ENCODE measurements around the gene GRAMD2B.
"Not testable (repeated sequence)": the region's sequence is repeated elsewhere in the genome, so short reads cannot be mapped to it uniquely, and the experiment has no call there.

GRAMD2B gene

GRCh38 chr5:126513703-126514102 is 90.5 kb downstream of the GRAMD2B start:
- no peak for DNase-seq (ENCODE audit: low spot score)

GRCh38 chr5:126514131-126514557 is 90.9 kb downstream of the GRAMD2B start:
- no peak for DNase-seq (ENCODE audit: low spot score)

- no peak for DNase-seq (ENCODE audit: low spot score)
Measured at GRCh38 chr5:126514558-126515141, 91.4 kb downstream of the GRAMD2B start.

- no peak for DNase-seq (ENCODE audit: low spot score)
Measured at GRCh38 chr5:126515337-126515736, 92.1 kb downstream of the GRAMD2B start.

GRCh38 chr5:126516133-126516532 is 92.9 kb downstream of the GRAMD2B start:
- DNase-seq (ENCODE audit: low spot score): no peak

GRCh38 chr5:126516852-126517251 is 93.6 kb downstream of the GRAMD2B start:
- no peak for DNase-seq (ENCODE audit: low spot score)

- DNase-seq (ENCODE audit: low spot score): not testable (repeated sequence)
Measured at GRCh38 chr5:126519223-126519622, 96.0 kb downstream of the GRAMD2B start.

GRCh38 chr5:126519637-126520592 is 96.7 kb downstream of the GRAMD2B start:
- no peak for DNase-seq (ENCODE audit: low spot score)

GRCh38 chr5:126520593-126520953 is 97.4 kb downstream of the GRAMD2B start:
- DNase-seq (ENCODE audit: low spot score): no peak

GRCh38 chr5:126521130-126521529 is 97.9 kb downstream of the GRAMD2B start:
- no peak for DNase-seq (ENCODE audit: low spot score)

- DNase-seq (ENCODE audit: low spot score): no peak
Measured at GRCh38 chr5:126523818-126524510, 100.8 kb downstream of the GRAMD2B start.

GRCh38 chr5:126525630-126526245 is 102.5 kb downstream of the GRAMD2B start:
- DNase-seq (ENCODE audit: low spot score): no peak

- DNase-seq (ENCODE audit: low spot score): no peak
Measured at GRCh38 chr5:126526493-126526892, 103.3 kb downstream of the GRAMD2B start.

GRCh38 chr5:126527158-126527557 is 103.9 kb downstream of the GRAMD2B start:
- DNase-seq (ENCODE audit: low spot score): no peak

- DNase-seq (ENCODE audit: low spot score): no peak
Measured at GRCh38 chr5:126527892-126528291, 104.7 kb downstream of the GRAMD2B start.

- DNase-seq (ENCODE audit: low spot score): no peak
Measured at GRCh38 chr5:126531543-126532120, 108.4 kb downstream of the GRAMD2B start.

- DNase-seq (ENCODE audit: low spot score): no peak
Measured at GRCh38 chr5:126534553-126534952, 111.3 kb downstream of the GRAMD2B start.

GRCh38 chr5:126535856-126536545 is 112.8 kb downstream of the GRAMD2B start:
- DNase-seq (ENCODE audit: low spot score): no peak

- no peak for DNase-seq (ENCODE audit: low spot score)
Measured at GRCh38 chr5:126536874-126537273, 113.7 kb downstream of the GRAMD2B start.

- no peak for DNase-seq (ENCODE audit: low spot score)
Measured at GRCh38 chr5:126538579-126538978, 115.4 kb downstream of the GRAMD2B start.

- no peak for DNase-seq (ENCODE audit: low spot score)
Measured at GRCh38 chr5:126540631-126541030, 117.4 kb downstream of the GRAMD2B start.

Measured in activated CD4-positive, alpha-beta T cell treated with anti-CD3 and anti-CD28 coated beads, Interleukin-2, Interleukin-4, amounts not matched to agents 100 ng/mL and 50 ng/mL, durations not matched to agents 16 hours and 8 hours (primary cell).